Measurements from ENCODE around the gene FAM107A. TPM values are rescaled to one million over a fixed set of nuclear protein-coding genes. Genes with fewer than 3 reads are reported as not detected.

The FAM107A gene
- total and polyA plus RNA-seq, 2 of the 4 experiments (the other 2 are of a cell fraction): not detected

DNA sequence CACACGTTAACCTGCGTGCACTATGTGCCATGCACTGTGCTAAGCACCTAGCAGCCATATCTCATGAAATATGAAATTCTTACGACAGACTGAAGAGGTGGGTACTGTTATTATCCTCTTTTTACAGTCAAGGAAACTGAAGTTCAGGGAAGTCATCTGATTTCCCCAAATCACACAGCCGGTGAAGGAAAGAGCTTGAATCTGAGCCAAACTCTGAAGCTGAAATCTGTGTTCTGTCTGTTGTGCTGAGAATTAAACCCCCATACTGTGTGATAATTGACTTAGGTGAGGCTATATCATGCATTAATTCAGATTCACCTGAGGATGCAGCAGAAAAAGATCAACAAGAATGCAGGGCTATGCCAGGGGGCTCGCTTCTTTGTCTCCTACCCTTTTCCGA, 475 bp downstream of the FAM107A start:
- Histone ChIP-seq H3K4me2 (ENCODE audit: low read depth, low read length) (no peak overlapping the region), H3K4ac (ENCODE audit: low read depth, low read length) (no peak overlapping the region), H3K23ac (ENCODE audit: low read depth, low read length) (no peak overlapping the region), H3K56ac (ENCODE audit: extremely low read depth, insufficient read depth, low read length) (no peak overlapping the region), H3K4me3 (ENCODE audit: insufficient read depth, low read depth, low read length) (no peak overlapping the region), H2AFZ (replicated peaks; ENCODE audit: low read length, poor library complexity) (no peak overlapping the region), H4K5ac (ENCODE audit: low read depth, low read length) (no peak overlapping the region), H3K79me1 (ENCODE audit: low read depth in 1 of 2, low read length in 2 of 2) (no peaks in the 10 kb centered on the region), H3K36me3 (ENCODE audit: control insufficient read depth, insufficient read depth, low read length) (no peaks in the 10 kb centered on the region), H3K27ac (ENCODE audit: insufficient read depth, low read length) (no peak overlapping the region), H3K18ac (ENCODE audit: low read depth, low read length) (no peak overlapping the region), H2BK120ac (ENCODE audit: low read depth, low read length) (no peak overlapping the region), H4K91ac (ENCODE audit: insufficient read depth, low read depth, low read length) (no peak overlapping the region), H2AK9ac (replicated peaks; ENCODE audit: low read depth, low read length, poor library complexity) (no peak overlapping the region), H3K27me3 (ENCODE audit: control insufficient read depth, insufficient read depth, low read length) (peaks cover 20% of the 10 kb centered on the region), H2AK5ac (ENCODE audit: low read depth, low read length) (no peak overlapping the region), H4K8ac (ENCODE audit: low read depth in 2 of 2, low read length in 2 of 2) (no peak overlapping the region), H3K4me1 (ENCODE audit: control insufficient read depth, insufficient read depth, low read length) (no peaks in the 10 kb centered on the region; the same call in 1 of the 2 replicates), H3K9me1 (ENCODE audit: insufficient read depth, low read length) (no peaks in the 10 kb centered on the region), H3K14ac (replicated peaks; ENCODE audit: low read depth, low read length) (no peak overlapping the region), H2BK20ac (ENCODE audit: low read depth, low read length) (no peak overlapping the region), H4K20me1 (ENCODE audit: insufficient read depth, low read length) (no peaks in the 10 kb centered on the region), H3K9me3 (ENCODE audit: control insufficient read depth, insufficient read depth, low read length) (peaks cover 2% of the 10 kb centered on the region; the same call in 1 of the 2 replicates), H2BK5ac (ENCODE audit: low read depth, low read length, poor library complexity, severe bottlenecking) (no peak overlapping the region), H3K9ac (ENCODE audit: low read depth, low read length) (no peak overlapping the region), H2BK15ac (ENCODE audit: low read depth, low read length) (no peak overlapping the region)
- BruUV-seq (replicated peaks): no TSS peak
- DNase-seq (no peak), ATAC-seq (ENCODE audit: low read depth) (no peak)
- TF ChIP-seq MAZ (IDR thresholded peaks at IDR 0.05; ENCODE audit: borderline replicate concordance, low read depth, low read length) (no peak), FOS (IDR thresholded peaks at IDR 0.05; ENCODE audit: low read depth, low read length) (no peak), CEBPB (IDR thresholded peaks at IDR 0.05; ENCODE audit: low read depth, low read length) (no peak), BHLHE40 (IDR thresholded peaks at IDR 0.05; ENCODE audit: low read depth, low read length) (no peak), POLR2A (IDR thresholded peaks at IDR 0.05; ENCODE audit: low read depth, low read length) (no peak), CHD1 (IDR thresholded peaks at IDR 0.05; ENCODE audit: low read depth, low read length) (no peak), RAD21 (IDR thresholded peaks at IDR 0.05; ENCODE audit: low read length) (no peak), RFX5 (IDR thresholded peaks at IDR 0.05; ENCODE audit: low read depth, low read length) (no peak), MXI1 (IDR thresholded peaks at IDR 0.05; ENCODE audit: borderline replicate concordance, low read depth, low read length) (no peak), MAFK (IDR thresholded peaks at IDR 0.05; ENCODE audit: low read depth, low read length) (no peak), NFE2L2 (IDR thresholded peaks at IDR 0.05; ENCODE audit: low read depth, low read length) (no peak)
- intact Hi-C loops (cut with micrococcal nuclease) (no loop called here), dilution Hi-C loops (cut with HindIII; ENCODE audit: low sequenced_read_pairs, unreplicated experiment) (no loop called here), in situ Hi-C loops (cut with MboI; ENCODE audit: low sequenced_read_pairs) (no loop called here)
- ChIA-PET POLR2A (ENCODE audit: unreplicated experiment) (no interaction called here), CTCF (no interaction called here)
- 78% methylated on average over 2 of the region's 6 CpGs; no CpG with 5 or more reads in 1 of the 2 experiments for WGBS, 2 experiments (ENCODE audit: extremely low coverage in 2 of 2, insufficient read length in 1 of 2)

Measured in IMR-90 (cell line).